H1 (cell line): Measurements from ENCODE around the gene TSKU. TPM values are rescaled to one million over a fixed set of nuclear protein-coding genes. Genes with fewer than 3 reads are reported as not detected.

Experiments used
- CBX5 ChIP-seq: fragments of 300-800, 300-1000 bp; sonication (generic); IDR thresholded peaks from 2 replicates; pipeline ENCODE4 v1.7.1; 2016; ENCODE audit warnings: antibody characterized with exemption, low read length, low read depth
- CEBPB ChIP-seq: IDR thresholded peaks from 2 replicates; pipeline ENCODE4 v1.6.1; 2012; ENCODE audit warnings: low read depth, low read length
- CHD7 ChIP-seq: fragments of 300-600 bp; sonication (generic); IDR thresholded peaks from 2 replicates; pipeline ENCODE4 v1.7.1; 2012; ENCODE audit warnings: low read length, moderate library complexity, mild to moderate bottlenecking, inconsistent platforms; ENCODE audit not compliant: insufficient replicate concordance
- KDM1A ChIP-seq: fragments of 200-600, 300-600 bp; sonication (generic); IDR thresholded peaks from 2 replicates; pipeline ENCODE4 v1.7.1; 2016; ENCODE audit warnings: mild to moderate bottlenecking, low read length, borderline replicate concordance
- NRF1 ChIP-seq: IDR thresholded peaks from 2 replicates; pipeline ENCODE4 v1.6.1; 2011; ENCODE audit warnings: mild to moderate bottlenecking, low read depth, low read length, improper control_type of control experiment
- SP1 ChIP-seq: IDR thresholded peaks from 2 replicates; pipeline ENCODE4 v1.6.1; 2011; ENCODE audit warnings: low read depth, low read length
- polyA plus RNA-seq, 7 experiments: library from polyadenylated mRNA; depleted of rRNA in 3 of 7; stranded (reverse) in 5 of 7; unstranded in 2 of 7; fragments of >200 nt in 5 of 7; fragments of 200-250 nt in 2 of 7; gene quantifications; 1 replicate in 5 of 7; 2 replicates in 1 of 7; 4 replicates in 1 of 7; pipeline versions ENCODE4 v1.2.1 to v1.2.3, GENCODE V29; 2011 to 2013; ENCODE audit warnings: missing spikeins in 2 of 7, mixed read lengths in 2 of 7
- total RNA-seq: library from RNA; stranded (reverse); fragmentation: NEBNext Ultra II Directional; extraction: Animal tissue kit (Norgen Biotek cat#: 25700); gene quantifications from 2 replicates; pipeline ENCODE4 v1.2.1, GENCODE V29; 2021
- TF ChIP-seq, protein P1 (sequence below): IDR thresholded peaks from 2 replicates; pipeline ENCODE4 v1.6.1; 2012; ENCODE audit warnings: low read length, inconsistent platforms

Gene TSKU
- total and polyA plus RNA-seq, 2 of the 8 experiments (the other 6 are each of a cell fraction or from before 2014, with no cell fraction given), result 22.8 to 28.4 TPM

- TF ChIP-seq KDM1A, result no peak
- TF ChIP-seq, protein P1, sequence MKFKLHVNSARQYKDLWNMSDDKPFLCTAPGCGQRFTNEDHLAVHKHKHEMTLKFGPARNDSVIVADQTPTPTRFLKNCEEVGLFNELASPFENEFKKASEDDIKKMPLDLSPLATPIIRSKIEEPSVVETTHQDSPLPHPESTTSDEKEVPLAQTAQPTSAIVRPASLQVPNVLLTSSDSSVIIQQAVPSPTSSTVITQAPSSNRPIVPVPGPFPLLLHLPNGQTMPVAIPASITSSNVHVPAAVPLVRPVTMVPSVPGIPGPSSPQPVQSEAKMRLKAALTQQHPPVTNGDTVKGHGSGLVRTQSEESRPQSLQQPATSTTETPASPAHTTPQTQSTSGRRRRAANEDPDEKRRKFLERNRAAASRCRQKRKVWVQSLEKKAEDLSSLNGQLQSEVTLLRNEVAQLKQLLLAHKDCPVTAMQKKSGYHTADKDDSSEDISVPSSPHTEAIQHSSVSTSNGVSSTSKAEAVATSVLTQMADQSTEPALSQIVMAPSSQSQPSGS, result no peak
- TF ChIP-seq CBX5, result no peak
- TF ChIP-seq CEBPB, result no peak
- TF ChIP-seq NRF1, result no peak
- no peak for TF ChIP-seq CHD7
- no peak for TF ChIP-seq SP1
Measured at GRCh38 chr11:76830639-76831327, 47.6 kb downstream of the TSKU start (continued).
